ENCODE data around the gene CHMP5. TPM values are rescaled to one million over a fixed set of nuclear protein-coding genes. Genes with fewer than 3 reads are reported as not detected.

Gene CHMP5
- total RNA-seq, 1 donor from 2014 or later, result 28.1 TPM

DNA sequence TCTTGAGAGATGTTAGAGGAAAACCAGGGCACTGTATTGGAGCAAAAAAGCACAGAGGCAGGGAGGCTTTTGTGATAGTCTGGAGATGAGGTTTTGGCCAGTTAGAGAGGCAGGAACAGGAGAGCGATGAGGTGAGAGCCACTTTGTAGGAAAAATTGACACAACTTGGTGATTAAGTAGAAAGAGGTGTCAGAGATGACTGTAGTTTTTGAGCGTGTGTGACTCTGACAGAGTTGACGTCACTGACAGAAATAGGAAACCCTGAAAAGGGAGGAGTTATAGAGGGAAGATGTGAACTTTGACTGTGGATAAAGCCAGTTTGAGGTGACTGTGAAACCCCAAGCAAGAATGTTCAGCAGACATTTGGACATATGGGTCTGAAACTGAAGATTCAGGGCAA is 41.2 kb downstream of the CHMP5 start:
- Mint-ChIP-seq H3K36me3 (ENCODE audit: low read depth) (peaks cover 72% of the 10 kb centered on the region), H3K27ac (no peak overlapping the region), H3K9me3 (no peaks in the 10 kb centered on the region), H3K27me3 (no peaks in the 10 kb centered on the region), H3K4me1 (peaks cover 5% of the 10 kb centered on the region), H3K4me3 (no peak overlapping the region)
- no peak for DNase-seq
- intact Hi-C loops (cut with micrococcal nuclease), result no loop called here
- CTCF ChIA-PET, result no interaction called here
- ATAC-seq (ENCODE audit: low read depth), result no peak
- TF ChIP-seq, protein P1, sequence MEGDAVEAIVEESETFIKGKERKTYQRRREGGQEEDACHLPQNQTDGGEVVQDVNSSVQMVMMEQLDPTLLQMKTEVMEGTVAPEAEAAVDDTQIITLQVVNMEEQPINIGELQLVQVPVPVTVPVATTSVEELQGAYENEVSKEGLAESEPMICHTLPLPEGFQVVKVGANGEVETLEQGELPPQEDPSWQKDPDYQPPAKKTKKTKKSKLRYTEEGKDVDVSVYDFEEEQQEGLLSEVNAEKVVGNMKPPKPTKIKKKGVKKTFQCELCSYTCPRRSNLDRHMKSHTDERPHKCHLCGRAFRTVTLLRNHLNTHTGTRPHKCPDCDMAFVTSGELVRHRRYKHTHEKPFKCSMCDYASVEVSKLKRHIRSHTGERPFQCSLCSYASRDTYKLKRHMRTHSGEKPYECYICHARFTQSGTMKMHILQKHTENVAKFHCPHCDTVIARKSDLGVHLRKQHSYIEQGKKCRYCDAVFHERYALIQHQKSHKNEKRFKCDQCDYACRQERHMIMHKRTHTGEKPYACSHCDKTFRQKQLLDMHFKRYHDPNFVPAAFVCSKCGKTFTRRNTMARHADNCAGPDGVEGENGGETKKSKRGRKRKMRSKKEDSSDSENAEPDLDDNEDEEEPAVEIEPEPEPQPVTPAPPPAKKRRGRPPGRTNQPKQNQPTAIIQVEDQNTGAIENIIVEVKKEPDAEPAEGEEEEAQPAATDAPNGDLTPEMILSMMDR (IDR thresholded peaks at IDR 0.05), result no peak
- POLR2A ChIA-PET, result no interaction called here

- TF ChIP-seq, protein P1 (IDR thresholded peaks at IDR 0.05), result no peak
- ChIA-PET CTCF (no interaction called here), POLR2A (no interaction called here)
- H3K4me1 Mint-ChIP-seq, result peaks cover 3% of the 10 kb centered on the region
- intact Hi-C loops (cut with micrococcal nuclease), result no loop called here
- peaks cover 72% of the 10 kb centered on the region for H3K36me3 Mint-ChIP-seq (ENCODE audit: low read depth)
- no peaks in the 10 kb centered on the region for H3K9me3 Mint-ChIP-seq
- ATAC-seq (ENCODE audit: low read depth) (no peak), DNase-seq (no peak)
- no peak overlapping the region for H3K27ac Mint-ChIP-seq
- no peaks in the 10 kb centered on the region for H3K27me3 Mint-ChIP-seq
- H3K4me3 Mint-ChIP-seq, result no peak overlapping the region
Observed at GRCh38 chr9:33307067-33307466, 42.2 kb downstream of the CHMP5 start.

GRCh38 chr9:33309903-33310302 is 45.1 kb downstream of the CHMP5 start:
- Mint-ChIP-seq H3K27me3 (no peaks in the 10 kb centered on the region), H3K36me3 (ENCODE audit: low read depth) (peaks cover 76% of the 10 kb centered on the region), H3K4me1 (no peaks in the 10 kb centered on the region), H3K9me3 (no peaks in the 10 kb centered on the region), H3K4me3 (no peak overlapping the region), H3K27ac (no peak overlapping the region)
- ChIA-PET POLR2A (interaction anchor here (0.7 kb wide), 1 partner anchor 26 kb away, joined by 3 read pairs; no protein-coding TSS in a partner anchor), CTCF (no interaction called here)
- ATAC-seq (ENCODE audit: low read depth), result no peak
- DNase-seq, result no peak
- intact Hi-C loops (cut with micrococcal nuclease), result no loop called here
- TF ChIP-seq, protein P1 (IDR thresholded peaks at IDR 0.05), result no peak

GRCh38 chr9:33310748-33311147 is 45.9 kb downstream of the CHMP5 start:
- Mint-ChIP-seq H3K4me1 (no peaks in the 10 kb centered on the region), H3K4me3 (no peak overlapping the region), H3K36me3 (ENCODE audit: low read depth) (peaks cover 85% of the 10 kb centered on the region), H3K9me3 (no peaks in the 10 kb centered on the region), H3K27ac (no peak overlapping the region), H3K27me3 (no peaks in the 10 kb centered on the region)
- POLR2A ChIA-PET, result no interaction called here
- TF ChIP-seq, protein P1 (IDR thresholded peaks at IDR 0.05), result no peak
- intact Hi-C loops (cut with micrococcal nuclease), result no loop called here
- ATAC-seq (ENCODE audit: low read depth) (no peak), DNase-seq (no peak)
- CTCF ChIA-PET, result no interaction called here

DNA sequence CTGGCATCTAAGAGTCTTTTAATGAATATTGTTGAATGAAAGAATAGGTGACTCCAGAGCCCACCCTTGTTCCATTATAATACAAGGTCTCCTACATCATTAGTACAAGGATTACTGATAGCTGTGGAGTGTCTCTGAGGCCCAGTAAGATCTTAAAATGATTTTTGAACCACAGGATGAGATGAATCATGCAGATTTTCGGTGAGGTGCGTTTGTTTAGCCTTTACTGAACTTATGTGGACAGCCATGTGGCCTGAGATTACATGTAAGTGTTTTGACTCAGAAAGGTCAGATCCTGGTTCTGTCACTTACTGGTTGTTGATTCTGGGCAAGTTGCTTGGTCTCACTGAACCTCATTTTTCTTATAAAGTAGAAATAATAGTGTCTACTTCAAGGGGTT is 47.1 kb downstream of the CHMP5 start:
- no peak for DNase-seq
- H3K9me3 Mint-ChIP-seq, result no peaks in the 10 kb centered on the region
- no peaks in the 10 kb centered on the region for H3K27me3 Mint-ChIP-seq
- no peaks in the 10 kb centered on the region for H3K4me1 Mint-ChIP-seq
- ATAC-seq (ENCODE audit: low read depth), result no peak
- peaks cover 90% of the 10 kb centered on the region for H3K36me3 Mint-ChIP-seq (ENCODE audit: low read depth)
- TF ChIP-seq, protein P1 (IDR thresholded peaks at IDR 0.05), result no peak
- ChIA-PET POLR2A (no interaction called here), CTCF (no interaction called here)
- intact Hi-C loops (cut with micrococcal nuclease), result loop anchor here (2.0 kb wide), 1 partner anchor 13 kb away; no protein-coding TSS in a partner anchor
- no peak overlapping the region for H3K4me3 Mint-ChIP-seq
- H3K27ac Mint-ChIP-seq, result no peak overlapping the region

Measured in activated B cell treated with CpG ODN at 0.5 μM for 24 hours (primary cell).